ENCODE data around the gene AWAT2. TPM values are rescaled to one million over a fixed set of nuclear protein-coding genes. Genes with fewer than 3 reads are reported as not detected.
A peak's percentile ranks its signal among the peaks of the same experiment; 100 is the strongest.

Gene AWAT2
- total RNA-seq, 4 donors from 2014 or later: not detected

GRCh38 chrX:70013466-70014381 is 36.0 kb downstream of the AWAT2 start:
- Histone ChIP-seq H3K4me3 (no peak overlapping the region), H3K27ac (peak overlapping the region in 1 of 4 donors; percentile 24), H3K9me3 (no peaks in the 10 kb centered on the region), H3K27me3 (peaks cover 3 to 13% of the 10 kb centered on the region in 2 donors), H3K36me3 (no peaks in the 10 kb centered on the region), H3K4me1 (peaks cover 0 to 4% (median 0%) of the 10 kb centered on the region in 4 donors)
- no peak for DNase-seq (ENCODE audit: low spot score in 2 of 2)
- 47 to 62% methylated on average over 5 of the region's 5 CpGs for WGBS, 2 donors
- TF ChIP-seq POLR2A (IDR thresholded peaks at IDR 0.05) (no peak), CTCF (IDR thresholded peaks at IDR 0.05) (no peak), EP300 (IDR thresholded peaks at IDR 0.05) (no peak)

GRCh38 chrX:70012756-70013155 is 37.0 kb downstream of the AWAT2 start:
- WGBS, 2 donors: 75% methylated on average over 3 to 4 of the region's 4 CpGs
- no peak overlapping the region for H3K4me3 ChIP-seq
- peaks cover 3 to 13% of the 10 kb centered on the region in 2 donors for H3K27me3 ChIP-seq
- no peaks in the 10 kb centered on the region for H3K36me3 ChIP-seq
- H3K9me3 ChIP-seq: peaks cover 0 to 3% (median 0%) of the 10 kb centered on the region in 4 donors
- no peak for DNase-seq (ENCODE audit: low spot score in 2 of 2)
- no peak overlapping the region for H3K27ac ChIP-seq
- TF ChIP-seq CTCF (IDR thresholded peaks at IDR 0.05) (no peak), POLR2A (IDR thresholded peaks at IDR 0.05) (no peak), EP300 (IDR thresholded peaks at IDR 0.05) (no peak)
- peaks cover 0 to 4% (median 0%) of the 10 kb centered on the region in 4 donors for H3K4me1 ChIP-seq

DNA sequence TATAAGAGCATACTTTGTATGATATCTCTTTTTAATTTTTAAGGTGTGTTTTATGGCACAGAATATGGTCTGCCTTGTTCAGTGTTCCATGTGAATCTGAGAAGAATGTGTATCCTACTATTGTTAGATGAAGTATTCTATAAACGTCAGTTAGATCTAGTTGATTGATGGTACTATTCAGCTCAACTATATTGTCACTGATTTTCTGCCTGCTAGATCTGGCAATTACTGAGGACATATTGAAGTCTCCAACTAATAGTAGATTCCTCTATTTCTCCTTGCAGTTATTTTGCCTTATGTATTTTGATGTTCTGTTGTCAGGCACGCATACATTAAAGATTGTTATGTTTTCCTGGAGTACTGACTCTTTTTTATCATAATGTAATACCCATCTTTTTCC is 39.8 kb downstream of the AWAT2 start:
- WGBS, 2 donors: 73 to 74% methylated on average over 2 of the region's 2 CpGs
- Histone ChIP-seq H3K4me3 (no peak overlapping the region), H3K27ac (no peak overlapping the region), H3K36me3 (no peaks in the 10 kb centered on the region), H3K9me3 (peaks cover 0 to 6% (median 0%) of the 10 kb centered on the region in 4 donors), H3K4me1 (peaks cover 0 to 4% (median 0%) of the 10 kb centered on the region in 4 donors), H3K27me3 (peaks cover 3 to 13% of the 10 kb centered on the region in 2 donors)
- no peak for TF ChIP-seq CTCF (IDR thresholded peaks at IDR 0.05)
- TF ChIP-seq EP300 (IDR thresholded peaks at IDR 0.05): no peak
- no peak for TF ChIP-seq POLR2A (IDR thresholded peaks at IDR 0.05)
- DNase-seq (ENCODE audit: low spot score in 2 of 2): no peak

- Histone ChIP-seq H3K4me3 (no peak overlapping the region), H3K27me3 (peaks cover under 1 to 13% of the 10 kb centered on the region in 2 donors)
These were observed 40.7 kb downstream of the AWAT2 start for GRCh38 chrX:70009049-70009448.

More at GRCh38 chrX:70009049-70009448, 40.7 kb downstream of the AWAT2 start:
- H3K4me1 ChIP-seq: peaks cover 0 to 4% (median 0%) of the 10 kb centered on the region in 4 donors
- DNase-seq (ENCODE audit: low spot score in 2 of 2): no peak
- TF ChIP-seq CTCF (IDR thresholded peaks at IDR 0.05): no peak
- no peak for TF ChIP-seq POLR2A (IDR thresholded peaks at IDR 0.05)
- no peak for TF ChIP-seq EP300 (IDR thresholded peaks at IDR 0.05)
- no peaks in the 10 kb centered on the region for H3K36me3 ChIP-seq
- H3K27ac ChIP-seq: no peak overlapping the region
- H3K9me3 ChIP-seq: peaks cover 0 to 6% (median 0%) of the 10 kb centered on the region in 4 donors
